COLO668 (cell line): Measurements from ENCODE around the gene FAM216A.
"Not testable (repeated sequence)": the region's sequence is repeated elsewhere in the genome, so short reads cannot be mapped to it uniquely, and the experiment has no call there.

Experiments used
- DNase-seq: peaks from one replicate; lab custom pipeline; 2025; ENCODE audit not compliant: unreplicated experiment; lab: John Stamatoyannopoulos, UW

Gene FAM216A

GRCh38 chr12:110468214-110469048, at the start of gene FAM216A, which contains the start of gene GPN3:
TSS of gene FAM216A (plus strand) at chr12:110468845. CDS start at chr12:110468876, 31 bp downstream.
TSS of gene GPN3 (minus strand) at chr12:110468257. CDS start at chr12:110468203, 54 bp downstream.
- DNase-seq = peak; percentile 98

- not testable (repeated sequence) for DNase-seq
Observed at GRCh38 chr12:110420644-110421043, 48.0 kb upstream of the FAM216A start.

GRCh38 chr12:110421159-110421661, 47.4 kb upstream of the FAM216A start:
- no peak for DNase-seq

- no peak for DNase-seq
Observed at GRCh38 chr12:110421701-110422100, 46.9 kb upstream of the FAM216A start.

- DNase-seq = no peak
Observed at GRCh38 chr12:110424237-110424636, 44.4 kb upstream of the FAM216A start.

GRCh38 chr12:110426406-110426805, 42.2 kb upstream of the FAM216A start:
- DNase-seq = no peak

GRCh38 chr12:110429676-110430075, 39.0 kb upstream of the FAM216A start:
- not testable (repeated sequence) for DNase-seq

- DNase-seq = no peak
Observed at GRCh38 chr12:110431957-110432587, 36.6 kb upstream of the FAM216A start.

- DNase-seq = no peak
Observed at GRCh38 chr12:110436231-110436630, 32.4 kb upstream of the FAM216A start.

GRCh38 chr12:110444455-110444854, 24.2 kb upstream of the FAM216A start:
- DNase-seq = no peak

- peak; percentile 97 for DNase-seq
Observed at GRCh38 chr12:110449799-110450497, 18.7 kb upstream of the FAM216A start, which contains the start of gene ARPC3. TSS of gene ARPC3 (minus strand) at chr12:110450337. CDS start at chr12:110450260, 77 bp downstream.

- no peak for DNase-seq
Observed at GRCh38 chr12:110451263-110451662, 17.4 kb upstream of the FAM216A start.

- no peak for DNase-seq
Observed at GRCh38 chr12:110453569-110454296, 14.9 kb upstream of the FAM216A start.

GRCh38 chr12:110458756-110459155, 9.9 kb upstream of the FAM216A start:
- DNase-seq = no peak

- not testable (repeated sequence) for DNase-seq
Observed at GRCh38 chr12:110461189-110461588, 7.5 kb upstream of the FAM216A start.

GRCh38 chr12:110465024-110465423, 3.6 kb upstream of the FAM216A start:
- no peak for DNase-seq

GRCh38 chr12:110465765-110466164, 2.9 kb upstream of the FAM216A start:
- DNase-seq = not testable (repeated sequence)

- no peak for DNase-seq
Observed at GRCh38 chr12:110466791-110467190, 1.9 kb upstream of the FAM216A start.

GRCh38 chr12:110467847-110468213, 815 bp upstream of the FAM216A start:
- no peak for DNase-seq

GRCh38 chr12:110475426-110475825, 6.8 kb downstream of the FAM216A start:
- DNase-seq = no peak
